Omental fat pad (tissue), 4 donors: Measurements from ENCODE around the gene GAB2. TPM values are rescaled to one million over a fixed set of nuclear protein-coding genes. Genes with fewer than 3 reads are reported as not detected.

Experiments
- total RNA-seq, 4 donors: library from RNA; depleted of rRNA; stranded (reverse); fragments of >200 nt; gene quantifications; one replicate each; pipeline ENCODE4 v1.1.0, GENCODE V29; 2016

Gene GAB2
- total RNA-seq, 4 donors from 2014 or later, result 25.3 to 97.7 (median 36.1) TPM

Other genes with a start within 250 kb of the GAB2 start
- gene KCTD21, start 229.2 kb downstream of the GAB2 start, total RNA-seq, result 10 to 100 TPM in 3 of 4 donors, 1 to 10 TPM in 1; 9.6 to 21.5 (median 13.7) TPM
- gene USP35, start 228.9 kb downstream of the GAB2 start, total RNA-seq, result 10 to 100 TPM in 2 of 4 donors, 1 to 10 TPM in 2; 6.7 to 15.1 (median 8.6) TPM
- gene NARS2, start 157.0 kb upstream of the GAB2 start, total RNA-seq, result 10 to 100 TPM; 10.6 to 20.3 (median 12.9) TPM